ENCODE results near the gene DCUN1D1.

DNA sequence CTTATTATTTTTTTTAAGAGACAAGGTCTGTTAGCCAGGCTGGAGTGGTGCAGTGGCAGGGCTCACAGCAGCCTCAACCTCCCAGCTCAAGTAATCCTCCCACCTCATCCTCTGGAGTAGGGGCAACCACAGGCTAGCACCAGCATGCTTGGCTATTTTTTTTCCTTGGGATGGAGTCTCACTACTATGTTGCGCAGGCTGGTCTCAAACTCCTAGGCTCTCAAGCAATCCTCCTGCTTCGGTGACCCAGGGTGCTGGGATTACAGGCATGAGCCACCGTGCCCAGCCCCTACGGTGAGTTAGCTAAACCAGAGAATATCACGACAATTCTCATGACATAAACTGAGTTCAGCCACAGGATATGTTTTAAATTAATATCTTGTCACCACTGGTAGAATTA lies 2.0 kb downstream of the DCUN1D1 start:
- TF ChIP-seq, protein P1, sequence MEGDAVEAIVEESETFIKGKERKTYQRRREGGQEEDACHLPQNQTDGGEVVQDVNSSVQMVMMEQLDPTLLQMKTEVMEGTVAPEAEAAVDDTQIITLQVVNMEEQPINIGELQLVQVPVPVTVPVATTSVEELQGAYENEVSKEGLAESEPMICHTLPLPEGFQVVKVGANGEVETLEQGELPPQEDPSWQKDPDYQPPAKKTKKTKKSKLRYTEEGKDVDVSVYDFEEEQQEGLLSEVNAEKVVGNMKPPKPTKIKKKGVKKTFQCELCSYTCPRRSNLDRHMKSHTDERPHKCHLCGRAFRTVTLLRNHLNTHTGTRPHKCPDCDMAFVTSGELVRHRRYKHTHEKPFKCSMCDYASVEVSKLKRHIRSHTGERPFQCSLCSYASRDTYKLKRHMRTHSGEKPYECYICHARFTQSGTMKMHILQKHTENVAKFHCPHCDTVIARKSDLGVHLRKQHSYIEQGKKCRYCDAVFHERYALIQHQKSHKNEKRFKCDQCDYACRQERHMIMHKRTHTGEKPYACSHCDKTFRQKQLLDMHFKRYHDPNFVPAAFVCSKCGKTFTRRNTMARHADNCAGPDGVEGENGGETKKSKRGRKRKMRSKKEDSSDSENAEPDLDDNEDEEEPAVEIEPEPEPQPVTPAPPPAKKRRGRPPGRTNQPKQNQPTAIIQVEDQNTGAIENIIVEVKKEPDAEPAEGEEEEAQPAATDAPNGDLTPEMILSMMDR (IDR thresholded peaks at IDR 0.05; ENCODE audit: insufficient read depth, low read length, poor library complexity, severe bottlenecking) = no peak
- TF ChIP-seq EZH2phosphoT487 (conservative IDR thresholded peaks at IDR 0.05; ENCODE audit: low read length) = no peak

Measured in SU-DHL-6 (cell line).